ENCODE results near the gene NID1.
A peak's percentile ranks its signal among the peaks of the same experiment; 100 is the strongest.
"Not testable (repeated sequence)": the region's sequence is repeated elsewhere in the genome, so short reads cannot be mapped to it uniquely, and the experiment has no call there.

The NID1 gene

DNA sequence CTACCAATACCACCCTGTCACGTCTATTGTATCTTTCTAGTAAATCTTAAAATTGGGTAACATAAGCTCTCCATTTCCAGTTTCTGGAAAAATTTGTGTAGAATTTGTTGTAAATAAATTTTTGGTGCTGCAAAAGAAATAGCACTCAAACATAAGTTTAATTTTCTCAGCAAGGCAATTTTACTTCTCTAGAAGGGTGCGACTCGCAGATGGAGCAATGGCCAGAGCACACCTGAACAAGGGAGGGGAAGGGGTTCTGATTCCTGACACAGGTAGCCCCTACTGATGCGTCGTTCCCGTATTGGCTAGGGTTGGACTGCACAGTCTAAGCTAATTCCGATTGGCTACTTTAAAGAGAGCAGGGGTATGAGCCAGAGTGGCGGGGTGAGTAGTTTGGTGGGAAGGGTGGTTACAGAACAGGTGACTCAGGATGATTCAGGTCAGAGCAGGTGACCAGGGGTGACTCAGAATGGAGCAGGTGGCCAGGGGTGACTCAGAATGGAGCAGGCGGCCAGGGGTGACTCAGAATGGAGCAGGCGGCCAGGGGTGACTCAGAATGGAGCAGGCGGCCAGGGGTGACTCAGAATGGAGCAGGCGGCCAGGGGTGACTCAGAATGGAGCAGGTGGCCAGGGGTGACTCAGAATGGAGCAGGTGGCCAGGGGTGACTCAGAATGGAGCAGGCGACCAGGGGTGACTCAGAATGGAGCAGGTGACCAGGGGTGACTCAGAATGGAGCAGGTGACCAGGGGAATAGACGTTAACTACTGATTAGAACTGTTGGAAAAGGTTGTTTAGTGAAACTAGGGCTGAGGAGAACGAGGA lies 32.0 kb upstream of the NID1 start:
- DNase-seq (ENCODE audit: low read depth, low spot score), result peak; percentile 64
- H3K27ac ChIP-seq, result peak overlapping the region; percentile 60

DNA sequence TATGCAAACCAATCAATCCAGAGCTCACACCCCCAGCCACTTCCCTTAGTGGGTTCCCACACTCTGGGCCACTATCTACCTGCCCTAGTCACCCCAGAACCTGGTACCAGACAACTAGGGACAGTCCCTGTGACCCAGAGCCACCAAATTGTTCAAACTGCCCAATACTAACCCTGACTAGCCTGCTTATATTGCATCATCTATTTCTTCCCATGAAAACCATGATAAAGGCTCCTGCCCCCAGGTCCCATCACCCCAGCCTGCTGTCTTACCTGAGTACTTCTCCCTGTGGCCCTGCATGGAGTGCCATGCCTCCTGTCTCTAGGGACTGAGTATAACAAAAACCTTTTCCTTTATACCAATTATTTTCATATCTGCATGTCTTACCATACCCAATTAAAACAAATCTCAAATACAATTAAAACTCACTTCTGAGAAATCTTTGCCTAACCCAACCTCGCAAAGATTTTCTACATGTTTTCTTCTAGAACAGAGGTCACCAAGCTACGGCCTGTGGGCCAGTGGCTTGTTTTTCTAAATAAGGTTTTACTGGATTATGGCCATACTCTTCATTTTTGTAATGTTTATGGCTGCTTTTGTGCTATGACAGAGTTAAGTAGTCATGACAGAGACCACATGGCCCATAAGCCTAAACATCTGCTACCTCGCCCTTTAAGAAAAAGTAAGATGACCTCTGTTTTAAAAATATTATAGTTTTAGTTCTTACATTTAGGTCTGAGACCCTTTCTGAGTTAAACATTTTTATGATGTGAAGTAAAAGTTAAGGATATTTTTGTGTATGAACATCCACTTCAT lies 31.0 kb upstream of the NID1 start:
- DNase-seq (ENCODE audit: low read depth, low spot score), result no peak
- no peak overlapping the region for H3K27ac ChIP-seq

DNA sequence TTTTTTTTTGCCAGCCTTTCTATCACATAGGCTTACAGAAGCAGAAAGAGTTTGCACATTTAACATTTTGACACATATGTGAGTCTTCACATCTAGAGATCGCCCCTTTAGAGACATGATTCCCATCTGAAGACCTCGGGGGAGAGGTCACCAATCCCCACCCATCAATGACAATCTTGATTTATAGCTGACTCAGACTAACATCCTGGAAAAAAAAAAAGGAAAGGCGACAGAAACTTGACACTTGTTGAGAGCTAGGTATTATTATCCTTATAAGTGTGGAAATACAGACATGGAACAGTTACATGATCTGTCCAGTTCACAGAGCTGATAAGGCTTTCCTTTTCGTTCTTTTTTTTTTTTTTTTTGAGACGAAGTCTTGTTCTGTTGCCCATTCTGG lies 28.0 kb upstream of the NID1 start:
- H3K27ac ChIP-seq, result no peak overlapping the region
- no peak for DNase-seq (ENCODE audit: low read depth, low spot score)

DNA sequence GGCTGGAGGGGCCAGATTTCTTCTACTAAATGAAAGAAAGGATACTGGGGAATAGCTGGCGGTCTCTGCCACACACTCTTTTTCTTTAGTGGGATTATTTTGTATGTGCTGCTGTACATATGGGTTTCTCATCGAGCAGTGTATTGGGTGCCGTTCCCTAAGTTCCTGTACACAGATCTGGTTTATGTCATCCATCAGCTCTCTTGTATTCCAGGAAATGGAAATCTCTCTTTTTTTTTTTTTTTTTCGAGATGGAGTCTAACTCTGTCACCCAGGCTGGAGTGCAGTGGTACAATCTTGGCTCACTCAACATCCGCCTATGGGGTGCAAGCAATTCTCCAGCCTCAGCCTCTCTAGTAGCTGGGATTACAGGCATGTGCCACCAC lies 27.0 kb upstream of the NID1 start:
- H3K27ac ChIP-seq, result no peak overlapping the region
- DNase-seq (ENCODE audit: low read depth, low spot score), result no peak

DNA sequence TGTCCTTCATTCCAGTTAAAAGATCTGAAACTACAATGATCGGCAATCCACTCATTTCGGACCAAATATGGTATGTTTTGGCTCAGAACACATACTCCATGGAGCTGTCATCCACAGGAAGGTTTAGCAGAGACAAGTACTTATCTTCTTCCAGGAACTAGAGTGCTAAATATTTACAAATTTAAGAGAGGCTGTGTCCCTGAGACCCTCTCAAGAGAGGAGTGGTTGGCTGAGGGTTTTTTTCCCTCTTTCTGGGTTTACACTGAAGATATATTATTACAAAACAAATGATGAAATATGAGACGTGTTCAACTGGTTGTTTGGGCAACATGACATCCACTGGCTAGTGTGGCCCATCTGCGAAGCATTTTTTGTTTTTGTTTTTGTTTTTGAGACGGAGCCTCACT lies 25.9 kb upstream of the NID1 start:
- DNase-seq (ENCODE audit: low read depth, low spot score), result no peak
- no peak overlapping the region for H3K27ac ChIP-seq

DNA sequence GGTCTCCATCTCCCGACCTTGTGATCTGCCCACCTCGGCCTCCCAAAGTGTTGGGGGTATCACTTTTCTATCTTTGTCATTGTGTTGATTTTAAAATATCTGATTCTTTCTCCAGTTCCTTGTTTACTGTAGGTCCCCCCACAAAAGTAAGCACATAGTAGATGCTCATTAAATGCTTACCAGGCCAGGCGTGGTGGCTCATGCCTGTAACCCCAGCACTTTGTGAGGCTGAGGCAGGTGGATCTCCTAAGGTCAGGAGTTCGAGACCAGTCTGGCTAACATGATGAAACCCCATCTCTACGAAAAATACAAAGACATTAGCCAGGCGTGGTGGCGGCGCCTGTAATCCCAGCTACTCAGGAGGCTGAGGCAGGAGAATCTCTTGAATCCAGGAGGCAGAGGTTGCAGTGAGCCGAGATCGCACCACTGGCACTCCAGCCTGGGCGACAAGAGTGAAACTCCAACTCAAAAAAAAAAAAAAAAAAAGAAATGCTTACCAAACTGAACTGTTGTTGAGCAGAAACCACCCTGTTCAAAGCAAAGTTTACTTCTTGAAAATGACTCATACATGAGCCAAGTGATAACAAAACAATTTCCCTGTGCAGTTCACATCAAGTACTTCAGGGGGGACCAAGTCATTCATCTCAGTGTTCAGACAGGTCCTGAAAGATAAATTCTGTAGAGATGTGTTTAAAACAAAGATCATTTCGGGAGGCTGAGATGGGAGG lies 24.3 kb upstream of the NID1 start:
- H3K27ac ChIP-seq, result no peak overlapping the region
- DNase-seq (ENCODE audit: low read depth, low spot score), result no peak

DNA sequence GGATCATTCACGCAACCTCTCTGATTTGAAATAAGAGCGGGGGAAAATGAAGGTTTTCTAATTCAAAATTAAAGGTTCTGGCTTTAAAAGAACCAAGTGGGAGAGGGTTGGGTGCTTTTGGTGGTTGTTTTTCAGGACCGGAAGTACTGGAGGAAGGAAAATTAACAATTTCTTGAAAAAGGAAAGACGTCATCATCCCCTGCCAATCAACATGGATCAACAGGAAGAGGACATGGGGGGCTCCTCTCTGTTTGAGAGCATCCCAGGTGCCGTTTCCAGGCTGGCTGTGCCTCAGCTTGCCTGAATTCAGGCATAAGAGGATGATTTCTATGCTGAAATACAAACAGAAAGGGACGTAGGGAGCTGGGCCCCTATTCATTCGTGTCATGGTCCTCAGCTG lies 21.6 kb upstream of the NID1 start:
- no peak for DNase-seq (ENCODE audit: low read depth, low spot score)
- H3K27ac ChIP-seq, result no peak overlapping the region

DNA sequence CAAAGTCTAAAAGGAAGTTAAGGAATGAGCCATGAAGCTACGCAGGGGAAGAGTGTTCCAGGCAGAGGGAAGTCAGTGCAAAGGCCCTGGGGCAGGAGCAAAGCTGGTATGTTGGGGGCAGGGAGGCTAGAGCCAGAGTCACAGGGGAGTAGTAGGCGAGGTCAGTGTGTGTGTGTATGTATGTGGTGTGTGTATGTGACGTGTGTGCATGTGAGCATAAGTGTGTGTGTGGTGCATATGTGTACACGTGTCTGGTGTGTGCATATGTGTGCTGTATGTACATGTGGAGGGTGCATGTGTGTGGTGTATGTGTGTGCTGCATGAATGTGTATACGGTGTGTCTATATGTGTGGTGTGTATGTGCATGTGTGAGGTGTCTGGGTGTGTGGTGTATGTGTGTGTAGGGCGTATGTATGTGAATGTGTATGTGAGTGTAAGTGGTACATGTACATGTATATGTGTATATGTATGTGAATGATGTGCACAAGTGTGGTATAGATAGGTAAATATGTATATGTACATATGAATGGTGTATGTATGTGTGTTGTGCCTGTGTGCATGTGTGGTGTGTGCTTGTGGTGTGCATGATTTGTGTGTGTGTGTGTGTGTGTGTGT lies 20.8 kb upstream of the NID1 start:
- no peak for DNase-seq (ENCODE audit: low read depth, low spot score)
- H3K27ac ChIP-seq, result no peak overlapping the region

DNA sequence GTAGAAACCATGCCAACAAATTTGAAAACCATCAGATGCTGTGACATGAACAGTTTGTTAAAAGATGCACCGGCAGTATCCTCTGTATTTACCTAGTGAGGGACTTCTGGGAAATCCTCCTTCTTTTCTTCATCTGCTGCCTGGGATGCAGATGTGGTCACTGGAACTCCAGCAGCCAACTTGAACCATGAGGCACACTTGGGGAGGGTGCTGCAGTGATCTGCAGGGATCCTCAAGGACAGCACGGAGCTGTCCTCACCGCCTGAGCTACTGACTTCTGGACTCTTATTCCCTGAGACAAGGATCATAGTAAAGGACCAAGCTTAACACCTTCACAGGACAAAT lies 19.5 kb upstream of the NID1 start:
- DNase-seq (ENCODE audit: low read depth, low spot score), result no peak
- no peak overlapping the region for H3K27ac ChIP-seq

DNA sequence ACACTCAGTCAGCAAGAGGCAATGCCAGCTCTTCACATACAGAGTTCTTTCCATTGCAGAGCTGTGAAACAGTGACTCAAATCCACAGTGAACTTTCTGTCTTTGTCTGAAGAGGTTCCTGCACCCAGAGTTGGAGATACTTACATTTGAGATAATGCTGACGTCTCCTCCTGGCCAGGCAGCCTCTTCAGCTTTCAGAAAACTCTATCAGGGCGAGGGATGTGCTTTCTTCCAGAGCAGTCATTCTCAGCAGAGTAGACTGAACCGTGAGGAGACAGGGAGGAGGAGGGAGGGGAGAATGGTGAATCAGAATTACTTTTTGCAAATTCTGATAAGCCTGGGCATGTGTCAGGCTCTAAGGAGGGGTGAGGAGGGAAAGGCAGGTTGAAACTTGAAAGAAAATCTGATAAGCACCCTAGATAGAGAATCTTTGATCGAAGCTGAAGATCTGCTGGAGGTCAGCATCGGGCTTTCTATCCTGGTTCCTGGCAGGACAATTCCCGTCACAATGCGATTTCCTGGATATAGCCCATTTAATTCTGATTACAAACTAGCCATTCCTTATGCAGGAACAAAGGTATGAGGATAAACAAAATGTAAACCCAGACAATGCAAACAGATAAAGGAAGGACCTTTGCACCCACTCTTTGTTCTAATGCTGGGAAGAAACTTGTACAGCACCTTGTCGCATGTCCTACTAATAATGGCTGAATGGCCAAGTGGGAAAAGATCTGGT lies 18.9 kb upstream of the NID1 start:
- no peak overlapping the region for H3K27ac ChIP-seq
- peak; percentile 58 for DNase-seq (ENCODE audit: low read depth, low spot score)

DNA sequence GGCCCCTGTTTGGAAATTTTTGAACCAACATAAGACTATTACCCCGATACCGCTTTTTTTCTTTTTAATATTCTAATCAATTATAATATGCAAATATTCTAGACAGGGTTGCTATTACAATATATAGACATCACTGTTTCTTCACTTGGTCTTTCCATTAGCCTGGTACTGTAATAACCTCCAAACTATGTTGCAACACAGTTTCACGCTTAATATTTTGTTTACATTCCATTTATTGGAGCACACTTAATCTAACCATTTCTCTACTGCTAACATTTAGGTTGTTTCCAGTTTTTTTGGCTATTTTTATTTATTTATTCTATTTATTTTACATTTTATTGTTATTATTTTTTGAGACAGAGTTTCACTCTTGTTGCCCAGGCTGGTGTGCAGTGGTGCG lies 17.6 kb upstream of the NID1 start:
- no peak for DNase-seq (ENCODE audit: low read depth, low spot score)

DNA sequence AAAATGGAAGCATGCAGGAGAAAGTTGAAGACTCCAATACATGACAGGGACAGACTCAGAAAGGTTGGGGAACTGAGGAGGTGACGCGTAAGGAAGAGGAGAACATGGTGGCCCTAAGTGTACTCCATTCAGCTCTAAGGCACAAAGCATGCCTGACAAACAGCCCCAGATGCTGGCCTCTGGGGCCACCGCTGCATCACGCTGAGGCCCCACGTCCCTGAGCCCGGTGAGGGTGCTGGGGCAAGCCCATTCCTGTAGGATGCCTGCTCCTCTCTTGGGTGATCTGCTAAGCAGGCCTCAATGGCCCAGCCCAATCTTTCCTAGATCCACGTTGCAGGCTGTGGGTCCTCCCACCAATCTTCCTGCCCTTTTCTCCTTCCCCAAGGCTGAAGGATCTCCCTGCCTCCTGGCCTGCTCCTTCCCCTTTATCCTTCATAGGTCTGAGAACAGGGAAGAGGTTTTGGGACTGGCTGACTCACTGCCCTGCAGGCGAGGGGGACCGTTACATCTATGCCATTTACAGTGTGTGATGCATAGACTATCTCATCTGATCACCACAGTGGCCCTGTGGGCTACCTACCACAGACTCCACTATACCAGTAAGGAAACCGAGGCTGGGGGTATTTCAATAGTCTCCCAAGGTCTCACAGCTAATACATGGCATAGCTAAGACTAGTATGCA lies 16.8 kb upstream of the NID1 start:
- no peak overlapping the region for H3K27ac ChIP-seq
- DNase-seq (ENCODE audit: low read depth, low spot score), result no peak

More for the DNA sequence above, 17.6 kb upstream of the NID1 start:
- H3K27ac ChIP-seq, result no peak overlapping the region

DNA sequence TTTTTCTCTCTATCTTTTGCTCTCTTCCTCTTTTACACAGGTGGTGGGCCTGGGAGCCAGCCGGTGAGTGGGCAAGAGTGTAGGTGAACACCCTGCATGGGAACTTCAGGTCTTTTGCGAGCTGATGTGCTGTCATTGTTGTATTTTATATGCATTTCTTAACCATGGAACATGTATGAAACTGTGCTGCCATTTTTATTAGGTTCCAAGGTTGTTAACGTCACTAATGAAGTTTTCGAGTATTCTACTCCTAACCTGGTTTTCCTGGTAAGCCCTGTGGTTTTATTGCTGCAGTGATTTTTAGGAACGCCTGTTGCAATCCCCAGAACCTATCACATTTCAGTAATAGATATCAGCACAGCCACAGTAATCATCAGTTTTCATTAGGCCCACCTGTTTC lies 14.8 kb upstream of the NID1 start:
- no peak for DNase-seq (ENCODE audit: low read depth, low spot score)
- H3K27ac ChIP-seq, result no peak overlapping the region

DNA sequence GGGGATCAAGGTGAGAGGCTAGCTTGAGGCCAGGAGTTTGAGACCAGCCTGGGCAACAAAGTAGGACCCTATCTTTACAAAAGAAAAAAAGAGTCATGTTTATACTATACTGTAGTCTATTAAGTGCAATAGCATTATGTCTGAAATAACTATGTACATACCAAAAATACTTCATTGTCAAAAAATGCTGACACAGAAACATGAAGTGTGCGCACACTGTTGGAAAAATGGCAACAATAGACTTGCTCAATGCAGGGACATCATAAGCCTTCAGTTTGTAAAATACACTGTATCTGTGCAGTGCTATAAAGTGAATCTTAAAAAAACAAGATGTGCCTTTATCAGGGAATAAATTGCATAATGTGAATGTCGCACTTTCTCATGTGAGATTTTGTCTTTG lies 14.1 kb upstream of the NID1 start:
- no peak overlapping the region for H3K27ac ChIP-seq
- no peak for DNase-seq (ENCODE audit: low read depth, low spot score)

DNA sequence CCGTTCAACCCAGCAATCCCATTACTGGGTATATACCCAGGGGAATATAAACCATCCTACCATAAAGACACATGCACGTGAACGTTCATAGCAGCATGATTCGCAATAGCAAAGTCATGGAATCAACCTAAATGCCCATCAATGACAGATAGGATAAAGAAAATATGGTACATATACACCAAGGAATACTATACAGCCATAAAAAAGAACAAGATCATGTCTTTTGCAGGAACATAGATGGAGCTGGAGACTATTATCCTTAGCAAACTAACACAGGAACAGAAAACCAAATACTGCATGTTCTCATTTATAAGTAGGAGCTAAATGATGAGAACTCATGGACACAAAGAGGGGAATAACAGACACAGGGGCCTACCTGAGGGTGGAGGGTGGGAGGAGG lies 13.2 kb upstream of the NID1 start:
- DNase-seq (ENCODE audit: low read depth, low spot score); H3K27ac ChIP-seq: not testable (repeated sequence)

DNA sequence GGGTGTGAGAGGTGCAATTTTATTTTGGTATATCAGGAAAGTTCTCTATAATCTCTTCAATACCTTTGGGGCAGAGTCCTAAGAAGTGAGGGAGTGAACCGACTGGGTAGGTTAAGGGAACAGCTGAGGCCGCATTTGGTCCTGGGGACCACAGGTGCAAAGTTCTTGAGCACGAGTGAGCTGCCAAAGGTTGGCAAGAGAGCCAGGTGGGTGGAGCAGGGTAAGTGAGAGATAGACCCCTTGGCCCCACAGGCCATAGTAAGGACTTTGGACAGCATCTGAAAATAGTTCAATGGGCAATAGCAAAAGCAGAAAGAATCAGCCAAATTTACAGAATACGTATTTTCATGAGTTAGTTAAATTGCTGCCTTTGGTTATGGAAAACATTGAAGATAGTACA lies 11.0 kb upstream of the NID1 start:
- H3K27ac ChIP-seq, result no peak overlapping the region
- DNase-seq (ENCODE audit: low read depth, low spot score), result no peak

DNA sequence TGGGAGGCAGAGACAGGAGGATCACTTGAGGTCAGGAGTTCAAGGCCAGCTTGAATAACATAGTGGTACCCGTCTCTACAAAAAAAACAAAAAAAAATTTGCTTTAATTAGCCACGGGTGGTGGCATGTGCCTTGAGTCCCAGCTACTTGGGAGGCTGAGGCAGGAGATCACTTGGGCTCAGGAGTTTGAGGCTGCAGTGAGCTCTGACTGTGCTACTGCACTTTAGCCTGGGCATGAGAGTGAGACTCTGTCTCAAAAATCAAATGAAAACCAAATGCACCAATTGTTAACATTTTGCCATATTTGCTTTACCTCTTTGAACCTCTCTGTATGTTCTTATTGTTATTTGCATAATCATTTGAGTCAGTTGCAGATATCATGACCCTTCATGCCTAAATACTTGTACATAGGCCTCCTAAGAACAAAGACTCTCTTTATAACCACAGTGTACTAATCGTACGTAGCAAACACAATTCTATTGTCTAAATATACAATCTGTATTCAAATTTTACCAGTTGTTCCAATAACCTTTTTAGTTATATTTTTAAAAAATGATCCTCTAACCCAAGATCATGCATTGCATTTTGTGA lies 8.5 kb upstream of the NID1 start:
- no peak overlapping the region for H3K27ac ChIP-seq
- DNase-seq (ENCODE audit: low read depth, low spot score), result no peak

DNA sequence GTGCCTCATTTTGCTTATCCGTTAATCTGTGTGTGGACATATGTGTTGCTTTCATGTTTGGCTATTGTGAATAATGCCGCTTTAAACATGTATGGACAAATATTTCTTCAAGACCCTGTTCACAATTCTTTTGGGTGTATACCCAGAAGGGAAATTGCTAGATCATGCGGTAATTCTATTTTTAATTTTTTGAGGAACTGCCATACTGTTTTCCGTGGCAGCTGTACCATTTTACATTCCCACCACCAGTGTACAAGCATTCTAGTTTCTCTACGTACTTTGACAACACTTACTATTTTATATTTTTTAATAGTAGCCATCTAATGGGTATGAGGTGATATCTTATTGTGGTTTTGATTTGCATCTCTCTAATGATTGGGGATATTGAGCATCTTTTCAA lies 7.1 kb upstream of the NID1 start:
- no peak overlapping the region for H3K27ac ChIP-seq
- DNase-seq (ENCODE audit: low read depth, low spot score), result no peak

DNA sequence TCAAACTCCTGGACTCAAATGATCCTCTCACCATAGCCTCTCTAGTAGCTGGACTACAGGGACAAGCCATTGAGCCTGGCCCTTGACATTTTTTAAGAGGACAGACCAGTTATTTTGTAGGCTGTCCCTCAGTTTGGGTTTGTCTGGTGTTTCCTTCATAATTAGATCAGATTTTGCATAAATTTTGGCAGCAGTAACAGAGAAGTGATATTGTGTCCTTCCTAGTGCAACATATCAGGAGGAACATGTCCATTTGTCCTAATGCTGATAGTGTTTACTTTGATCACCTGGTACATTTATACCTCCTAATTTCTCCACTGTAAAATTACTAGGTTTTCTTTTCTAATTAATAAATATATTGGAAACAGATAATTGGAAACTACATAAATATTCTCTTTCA lies 5.9 kb upstream of the NID1 start:
- no peak for DNase-seq (ENCODE audit: low read depth, low spot score)
- no peak overlapping the region for H3K27ac ChIP-seq
